SU-DHL-6 (cell line): ENCODE measurements around the gene ACTA1.

Experiments used
- H2AFZ ChIP-seq: fragments of 200-600 bp; sonication (generic); 2 replicates; pipeline ENCODE4 v1.6.1; 2014; ENCODE audit warnings: low read depth, mild to moderate bottlenecking, moderate library complexity, mixed read lengths, antibody characterized with exemption, low read length; ENCODE audit not compliant: severe bottlenecking
- H3F3A ChIP-seq: fragments of 200-600 bp; shearing (Covaris generic); 2 replicates; pipeline ENCODE4 v1.6.0; 2016; ENCODE audit warnings: antibody characterized with exemption, mild to moderate bottlenecking; ENCODE audit not compliant: insufficient read depth
- H3K27ac ChIP-seq: fragments of 200-600 bp; sonication (generic); 2 replicates; pipeline ENCODE4 v1.5.1; 2016; ENCODE audit warnings: low read depth, mild to moderate bottlenecking, low read length, moderate library complexity, mixed read lengths
- H3K27me3 ChIP-seq: fragments of 200-600 bp; sonication (generic), shearing (Covaris generic); 2 replicates; pipeline ENCODE4 v1.6.0; 2014; ENCODE audit warnings: mild to moderate bottlenecking, low read length
- H3K36me3 ChIP-seq: fragments of 200-600 bp; sonication (generic); 2 replicates; pipeline ENCODE4 v1.6.1; 2014; ENCODE audit warnings: mild to moderate bottlenecking, low read length, mixed read lengths
- H3K4me2 ChIP-seq: fragments of 300-600, 200-600 bp; shearing (Covaris generic), sonication (generic); 2 replicates; pipeline ENCODE4 v1.6.0; 2014; ENCODE audit warnings: low read length, low read depth, mild to moderate bottlenecking; ENCODE audit not compliant: poor library complexity, severe bottlenecking
- H3K4me3 ChIP-seq: fragments of 200-600 bp; sonication (generic); 2 replicates; pipeline ENCODE4 v1.5.1; 2014; ENCODE audit warnings: antibody characterized with exemption, low read length, mild to moderate bottlenecking, mixed read lengths; ENCODE audit not compliant: insufficient read depth, poor library complexity, severe bottlenecking
- H3K79me2 ChIP-seq: fragments of 200-600 bp; sonication (generic); 2 replicates; pipeline ENCODE4 v1.6.1; 2014; ENCODE audit warnings: mild to moderate bottlenecking, low read length, moderate library complexity; ENCODE audit not compliant: insufficient read depth
- H3K9ac ChIP-seq: fragments of 200-600 bp; sonication (generic); 2 replicates; pipeline ENCODE4 v1.7.0; 2014; ENCODE audit warnings: mild to moderate bottlenecking, low read length
- H3K9me2 ChIP-seq: fragments of 200-600 bp; sonication (generic); replicated peaks from 2 replicates; pipeline ENCODE4 v1.6.1; 2014; ENCODE audit warnings: low read length; ENCODE audit not compliant: insufficient read depth
- H3K9me3 ChIP-seq: fragments of 200-600 bp; sonication (generic); 2 replicates; pipeline ENCODE4 v1.6.1; 2014; ENCODE audit warnings: low read length, mixed read lengths; ENCODE audit not compliant: insufficient read depth
- H4K20me1 ChIP-seq: fragments of 200-600 bp; sonication (generic); 2 replicates; pipeline ENCODE4 v1.6.1; 2014; ENCODE audit warnings: low read depth, mild to moderate bottlenecking, antibody characterized with exemption, low read length, moderate library complexity, mixed read lengths
- EZH2phosphoT487 ChIP-seq: fragments of 200-600 bp; sonication (generic), shearing (Covaris generic); conservative IDR thresholded peaks from 2 replicates; pipeline ENCODE4 v1.6.1; 2018; ENCODE audit warnings: mild to moderate bottlenecking, antibody characterized with exemption, low read length, moderate library complexity, mixed read lengths
- TF ChIP-seq, protein P1 (sequence below): fragments of 200-600 bp; sonication (generic); IDR thresholded peaks from one replicate; pipeline ENCODE4 v1.5.1; 2017; ENCODE audit warnings: antibody characterized with exemption, mild to moderate bottlenecking, low read length, moderate library complexity; ENCODE audit not compliant: insufficient read depth, poor library complexity, severe bottlenecking

Gene ACTA1

DNA sequence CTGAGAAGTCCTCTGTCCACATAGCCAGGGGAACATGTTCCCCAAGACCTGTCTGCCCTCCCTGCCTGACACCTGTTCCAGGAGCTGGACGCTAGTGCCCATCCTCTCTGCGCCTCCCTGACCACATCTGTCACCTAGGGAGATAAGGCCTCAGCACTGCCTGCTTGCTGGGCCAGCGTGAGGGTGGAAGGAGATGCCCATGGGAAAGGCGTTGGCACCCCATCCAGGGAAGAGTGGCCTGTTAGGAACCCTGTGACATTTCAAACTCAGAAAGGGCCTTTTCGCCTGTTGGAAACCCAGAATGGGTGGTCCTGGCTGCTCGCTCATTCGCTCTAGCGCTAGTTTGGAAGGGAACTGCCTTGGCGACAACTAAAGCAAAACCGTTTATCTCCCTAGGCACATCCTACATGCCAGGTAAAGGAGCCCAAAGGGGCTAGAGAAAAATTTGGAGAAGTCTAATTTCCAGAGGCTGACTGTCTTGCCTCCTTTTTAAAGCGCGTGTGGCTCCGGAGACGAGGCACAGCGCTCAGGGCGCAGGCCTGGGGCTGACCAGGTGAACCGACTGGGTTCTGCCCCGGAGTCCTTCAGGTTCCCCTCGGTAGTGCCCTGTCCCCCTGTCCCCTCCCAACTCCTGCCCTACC lies 410 bp downstream of the ACTA1 start:
- H3K36me3 ChIP-seq, result no peaks in the 10 kb centered on the region
- TF ChIP-seq, protein P1, sequence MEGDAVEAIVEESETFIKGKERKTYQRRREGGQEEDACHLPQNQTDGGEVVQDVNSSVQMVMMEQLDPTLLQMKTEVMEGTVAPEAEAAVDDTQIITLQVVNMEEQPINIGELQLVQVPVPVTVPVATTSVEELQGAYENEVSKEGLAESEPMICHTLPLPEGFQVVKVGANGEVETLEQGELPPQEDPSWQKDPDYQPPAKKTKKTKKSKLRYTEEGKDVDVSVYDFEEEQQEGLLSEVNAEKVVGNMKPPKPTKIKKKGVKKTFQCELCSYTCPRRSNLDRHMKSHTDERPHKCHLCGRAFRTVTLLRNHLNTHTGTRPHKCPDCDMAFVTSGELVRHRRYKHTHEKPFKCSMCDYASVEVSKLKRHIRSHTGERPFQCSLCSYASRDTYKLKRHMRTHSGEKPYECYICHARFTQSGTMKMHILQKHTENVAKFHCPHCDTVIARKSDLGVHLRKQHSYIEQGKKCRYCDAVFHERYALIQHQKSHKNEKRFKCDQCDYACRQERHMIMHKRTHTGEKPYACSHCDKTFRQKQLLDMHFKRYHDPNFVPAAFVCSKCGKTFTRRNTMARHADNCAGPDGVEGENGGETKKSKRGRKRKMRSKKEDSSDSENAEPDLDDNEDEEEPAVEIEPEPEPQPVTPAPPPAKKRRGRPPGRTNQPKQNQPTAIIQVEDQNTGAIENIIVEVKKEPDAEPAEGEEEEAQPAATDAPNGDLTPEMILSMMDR, result no peak
- no peak for TF ChIP-seq EZH2phosphoT487

DNA sequence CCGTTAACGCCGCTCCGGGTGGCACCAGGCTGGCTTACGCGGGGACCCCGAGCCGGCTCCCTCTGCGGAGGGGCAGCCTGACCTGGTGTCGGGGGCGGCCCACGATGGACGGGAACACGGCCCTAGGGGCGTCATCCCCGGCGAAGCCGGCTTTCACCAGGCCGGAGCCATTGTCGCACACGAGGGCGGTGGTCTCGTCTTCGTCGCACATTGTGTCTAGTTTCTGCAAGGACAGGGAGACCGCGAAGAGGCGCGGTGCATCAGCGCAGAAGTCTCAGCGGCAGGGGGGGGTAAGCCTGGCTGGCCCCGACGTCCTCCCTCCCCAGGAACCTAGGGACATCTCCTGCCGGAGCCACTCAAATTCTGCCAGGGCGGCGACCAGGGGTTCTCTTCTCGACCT lies 989 bp downstream of the ACTA1 start:
- H3K9me2 ChIP-seq, result no peaks in the 10 kb centered on the region
- H3K4me3 ChIP-seq, result no peak overlapping the region
- H3K9me3 ChIP-seq, result no peaks in the 10 kb centered on the region
- H3K79me2 ChIP-seq, result no peaks in the 10 kb centered on the region
- H3K27me3 ChIP-seq, result no peaks in the 10 kb centered on the region
- no peak overlapping the region for H3K27ac ChIP-seq
- no peak for TF ChIP-seq EZH2phosphoT487
- TF ChIP-seq, protein P1, result no peak
- H2AFZ ChIP-seq, result no peak overlapping the region
- H4K20me1 ChIP-seq, result no peaks in the 10 kb centered on the region
- no peak overlapping the region for H3K9ac ChIP-seq
- H3F3A ChIP-seq, result no peaks in the 10 kb centered on the region
- H3K36me3 ChIP-seq, result no peaks in the 10 kb centered on the region
- H3K4me2 ChIP-seq, result no peak overlapping the region

More for the DNA sequence above, 410 bp downstream of the ACTA1 start:
- no peak overlapping the region for H2AFZ ChIP-seq
- no peaks in the 10 kb centered on the region for H3F3A ChIP-seq
- no peaks in the 10 kb centered on the region for H4K20me1 ChIP-seq
- no peak overlapping the region for H3K4me2 ChIP-seq
- no peaks in the 10 kb centered on the region for H3K9me3 ChIP-seq
- no peaks in the 10 kb centered on the region for H3K27me3 ChIP-seq
- no peak overlapping the region for H3K9ac ChIP-seq
- H3K4me3 ChIP-seq, result no peak overlapping the region
- no peak overlapping the region for H3K27ac ChIP-seq
- H3K9me2 ChIP-seq, result no peaks in the 10 kb centered on the region
- H3K79me2 ChIP-seq, result no peaks in the 10 kb centered on the region

DNA sequence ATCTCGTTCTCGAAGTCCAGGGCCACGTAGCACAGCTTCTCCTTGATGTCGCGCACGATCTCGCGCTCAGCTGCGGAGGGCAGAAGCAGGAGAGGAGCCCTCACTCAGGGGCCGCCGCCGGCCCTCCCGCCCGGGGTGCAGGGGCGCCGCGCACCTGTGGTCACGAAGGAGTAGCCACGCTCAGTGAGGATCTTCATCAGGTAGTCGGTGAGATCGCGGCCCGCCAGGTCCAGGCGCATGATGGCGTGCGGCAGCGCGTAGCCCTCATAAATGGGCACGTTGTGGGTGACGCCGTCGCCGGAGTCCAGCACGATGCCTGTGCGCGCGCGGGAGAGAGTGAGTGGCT lies 1.8 kb downstream of the ACTA1 start:
- Histone ChIP-seq H4K20me1 (no peaks in the 10 kb centered on the region), H3K36me3 (no peaks in the 10 kb centered on the region), H3K9ac (no peak overlapping the region), H3K4me2 (no peak overlapping the region), H3K79me2 (no peaks in the 10 kb centered on the region), H3K4me3 (no peak overlapping the region), H2AFZ (no peak overlapping the region), H3K9me3 (no peaks in the 10 kb centered on the region), H3K27ac (no peak overlapping the region), H3K27me3 (no peaks in the 10 kb centered on the region), H3F3A (no peaks in the 10 kb centered on the region), H3K9me2 (no peaks in the 10 kb centered on the region)
- TF ChIP-seq EZH2phosphoT487, result no peak
- TF ChIP-seq, protein P1, result no peak
